C4-2B (cell line): ENCODE results near the gene NEK1.

Experiments used
- H3K27ac ChIP-seq: fragments of 450-650 bp; 2 replicates; pipeline ENCODE4 v1.5.1; 2017
- ZFX ChIP-seq: fragments of 450-650 bp; IDR thresholded peaks from 2 replicates; pipeline ENCODE4 v1.6.1; 2017
- TF ChIP-seq, protein P1 (sequence below): fragments of 450-650 bp; conservative IDR thresholded peaks from 2 replicates; pipeline ENCODE4 v1.5.1; 2017; ENCODE audit warnings: mild to moderate bottlenecking

The NEK1 gene

DNA sequence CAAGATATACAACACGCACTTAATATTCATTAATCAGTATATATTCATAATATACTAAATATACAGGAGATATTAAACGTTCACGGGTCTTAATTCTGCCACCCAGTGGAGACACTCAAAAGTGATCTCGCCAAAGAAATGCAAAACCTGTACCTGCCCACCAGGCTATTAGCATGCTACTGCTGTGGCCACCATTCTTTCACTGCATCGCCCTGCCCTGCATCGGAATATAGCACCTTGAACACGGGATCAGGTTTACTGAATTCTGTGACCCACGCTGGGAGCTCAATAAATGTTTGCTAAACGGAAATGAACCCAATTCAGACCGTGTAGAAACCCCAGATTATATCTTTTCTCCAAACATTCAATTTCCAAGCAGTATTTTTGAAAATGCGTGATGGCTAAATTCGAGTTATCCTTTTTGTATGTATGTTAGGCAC is 7.2 kb upstream of the NEK1 start:
- H3K27ac ChIP-seq: peak overlapping the region; percentile 87
- TF ChIP-seq, protein P1, sequence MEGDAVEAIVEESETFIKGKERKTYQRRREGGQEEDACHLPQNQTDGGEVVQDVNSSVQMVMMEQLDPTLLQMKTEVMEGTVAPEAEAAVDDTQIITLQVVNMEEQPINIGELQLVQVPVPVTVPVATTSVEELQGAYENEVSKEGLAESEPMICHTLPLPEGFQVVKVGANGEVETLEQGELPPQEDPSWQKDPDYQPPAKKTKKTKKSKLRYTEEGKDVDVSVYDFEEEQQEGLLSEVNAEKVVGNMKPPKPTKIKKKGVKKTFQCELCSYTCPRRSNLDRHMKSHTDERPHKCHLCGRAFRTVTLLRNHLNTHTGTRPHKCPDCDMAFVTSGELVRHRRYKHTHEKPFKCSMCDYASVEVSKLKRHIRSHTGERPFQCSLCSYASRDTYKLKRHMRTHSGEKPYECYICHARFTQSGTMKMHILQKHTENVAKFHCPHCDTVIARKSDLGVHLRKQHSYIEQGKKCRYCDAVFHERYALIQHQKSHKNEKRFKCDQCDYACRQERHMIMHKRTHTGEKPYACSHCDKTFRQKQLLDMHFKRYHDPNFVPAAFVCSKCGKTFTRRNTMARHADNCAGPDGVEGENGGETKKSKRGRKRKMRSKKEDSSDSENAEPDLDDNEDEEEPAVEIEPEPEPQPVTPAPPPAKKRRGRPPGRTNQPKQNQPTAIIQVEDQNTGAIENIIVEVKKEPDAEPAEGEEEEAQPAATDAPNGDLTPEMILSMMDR: peak; percentile 76
- no peak for TF ChIP-seq ZFX

DNA sequence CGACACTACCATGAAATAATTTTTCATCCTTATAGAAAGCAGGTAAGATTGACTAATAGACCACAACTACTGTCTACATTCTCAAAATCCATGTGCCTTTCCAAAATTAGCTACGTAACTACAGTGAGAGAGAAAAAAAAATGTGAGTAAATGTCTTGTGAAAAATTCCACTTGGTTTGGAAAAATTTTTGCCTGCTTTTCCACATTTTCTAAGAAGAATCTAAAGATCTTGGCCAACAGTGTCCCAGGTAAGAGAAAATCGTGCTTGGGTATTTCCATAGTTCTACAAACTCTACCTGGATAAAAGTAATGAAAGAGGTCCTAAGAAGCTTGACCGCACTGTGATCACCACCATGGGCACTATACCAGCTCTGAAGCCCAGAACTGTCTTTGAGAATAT is 6.6 kb upstream of the NEK1 start:
- no peak overlapping the region; the same call in 1 of the 2 replicates for H3K27ac ChIP-seq
- TF ChIP-seq, protein P1: no peak
- TF ChIP-seq ZFX: no peak

DNA sequence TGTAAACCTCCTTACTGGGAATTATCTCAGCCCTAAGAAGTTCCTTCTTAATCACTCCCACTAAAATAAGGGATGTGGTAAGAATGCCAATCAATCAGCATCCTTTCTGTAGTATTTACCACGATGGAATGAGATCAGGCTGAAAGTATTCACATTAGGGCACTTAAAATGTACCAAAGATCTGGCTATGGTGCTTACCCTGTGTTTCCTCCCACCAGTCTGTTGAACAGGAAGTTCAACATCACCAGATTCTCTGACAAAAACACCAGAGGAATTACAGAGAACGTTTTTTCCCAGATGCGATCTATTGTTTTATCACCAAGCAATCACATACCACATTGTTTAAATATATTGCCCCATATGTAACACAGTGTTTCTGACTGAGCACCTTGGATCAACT is 5.9 kb upstream of the NEK1 start:
- H3K27ac ChIP-seq: no peak overlapping the region
- no peak for TF ChIP-seq ZFX
- TF ChIP-seq, protein P1: no peak

DNA sequence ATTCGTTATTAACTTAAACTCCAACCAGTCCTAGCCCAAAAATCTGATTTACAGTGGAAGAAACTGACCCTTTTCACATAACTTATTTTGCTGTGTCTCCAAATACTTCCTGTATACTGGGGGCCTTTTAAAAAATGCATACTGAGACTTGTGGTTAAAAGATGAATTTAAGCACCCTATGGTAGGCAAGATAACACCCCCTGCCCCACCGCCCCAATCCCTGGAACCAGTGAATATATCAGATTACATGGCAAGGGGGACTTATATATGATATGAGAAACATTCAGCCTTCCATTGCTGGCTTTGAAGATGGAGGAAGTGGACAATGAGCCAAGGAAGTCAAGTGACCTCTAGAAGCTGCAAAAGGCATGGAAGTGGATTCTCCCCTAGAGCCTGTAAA is 4.9 kb upstream of the NEK1 start:
- TF ChIP-seq, protein P1: no peak
- no peak for TF ChIP-seq ZFX
- H3K27ac ChIP-seq: no peak overlapping the region

DNA sequence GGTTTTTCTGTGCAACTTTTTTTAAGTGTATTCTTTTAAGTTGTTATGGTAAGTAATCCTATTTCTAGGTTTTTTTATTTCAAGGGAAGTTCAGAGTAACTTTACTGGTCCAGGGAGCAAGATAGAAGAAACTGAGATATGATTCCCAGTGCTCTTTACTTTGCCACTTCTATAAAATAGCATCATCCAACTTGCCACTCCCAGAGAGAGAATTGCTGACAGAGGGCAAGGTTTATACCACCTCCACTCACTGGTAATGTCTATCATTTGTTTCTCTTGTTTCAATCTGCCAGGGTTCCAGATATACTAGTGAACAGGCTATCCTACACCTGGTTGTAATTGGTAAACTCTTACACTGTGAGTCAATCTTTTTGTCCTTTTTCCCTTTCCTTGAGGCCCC is 4.5 kb upstream of the NEK1 start:
- H3K27ac ChIP-seq: no peak overlapping the region
- TF ChIP-seq ZFX: no peak
- TF ChIP-seq, protein P1: no peak

GRCh38 chr4:169615467-169616106 is 3.2 kb upstream of the NEK1 start:
- no peak overlapping the region for H3K27ac ChIP-seq
- TF ChIP-seq, protein P1: no peak
- no peak for TF ChIP-seq ZFX

DNA sequence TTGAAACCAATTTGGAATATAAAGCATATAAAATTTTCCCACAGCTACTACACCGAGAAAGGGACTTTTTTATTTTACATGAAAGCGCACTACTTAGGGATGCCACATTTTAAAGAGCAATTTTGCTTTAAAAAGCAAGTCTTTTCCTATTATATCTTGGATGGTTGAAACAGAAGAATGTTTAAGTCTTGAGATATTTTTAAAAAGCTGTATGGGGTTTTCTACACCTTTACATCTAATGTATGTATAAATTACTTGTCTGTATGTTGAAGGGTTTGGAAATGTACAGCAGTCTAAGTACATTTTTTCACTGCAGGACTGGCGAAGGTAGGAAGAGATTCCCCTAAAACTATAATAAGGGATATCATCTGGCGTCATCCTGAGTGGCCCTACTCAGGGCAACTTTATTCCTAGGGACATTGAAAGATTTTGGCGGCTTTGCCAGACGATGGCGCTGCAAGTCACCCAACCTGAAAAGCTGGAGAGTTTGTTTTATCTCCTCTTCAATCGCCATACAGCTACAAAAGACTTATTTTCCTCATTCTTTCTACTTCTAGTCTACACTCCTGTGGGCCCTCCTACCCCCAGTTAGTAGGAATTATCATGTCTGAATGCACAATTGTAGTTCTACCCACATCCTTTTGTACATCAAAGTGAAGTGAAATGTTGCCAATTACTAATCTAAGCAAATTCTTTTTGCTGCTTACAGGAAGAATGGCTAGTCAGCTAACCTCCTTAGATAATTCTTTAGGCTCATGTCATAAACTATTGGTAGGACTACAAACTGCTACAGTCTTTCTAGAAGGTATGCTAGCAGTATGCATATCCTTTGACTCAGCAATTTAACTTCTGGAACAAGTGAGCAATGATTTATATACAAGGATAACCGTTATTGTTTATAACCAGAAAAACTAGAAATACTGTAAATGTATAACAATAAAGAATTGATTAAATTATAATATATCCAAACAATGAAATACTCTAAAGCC is 782 bp upstream of the NEK1 start:
- TF ChIP-seq, protein P1: peak; percentile 81
- no peak for TF ChIP-seq ZFX
- peak overlapping the region; percentile 82 for H3K27ac ChIP-seq
